H1 (cell line): ENCODE results near the gene ERO1B. TPM values are rescaled to one million over a fixed set of nuclear protein-coding genes. Genes with fewer than 3 reads are reported as not detected.

Experiments used
- CTCF ChIA-PET: fragments of 300-600 bp; sonication (Branson Sonifier 250); formaldehyde crosslinking; loops from one replicate; lab custom pipeline; 2021; ENCODE audit not compliant: partially characterized antibody; lab: Charles Lee
- POLR2A ChIA-PET: fragments of 300-600 bp; sonication (Branson Sonifier 250); formaldehyde crosslinking; loops from one replicate; lab custom pipeline; 2021; ENCODE audit warnings: inconsistent platforms; ENCODE audit not compliant: partially characterized antibody; lab: Charles Lee
- DNase-seq, 2 experiments: peaks; one replicate each; pipeline versions ENCODE4 v3.0.0 to v3.0.0-alpha.2; 2010 to 2022; ENCODE audit warnings: low spot score in 2 of 2, low read depth in 1 of 2, mixed read lengths in 1 of 2
- FAIRE-seq: peaks from 2 replicates; lab custom pipeline; 2011; peaks lifted over from hg19 to GRCh38; lab: Jason Lieb, UNC
- H2AFZ ChIP-seq: 2 replicates; pipeline ENCODE4 v1.8.1; 2012; ENCODE audit warnings: low read length, inconsistent platforms
- H2AK5ac ChIP-seq: 2 replicates; pipeline ENCODE4 v1.6.1; 2013; ENCODE audit warnings: low read depth, low read length
- H2BK120ac ChIP-seq: replicated peaks from 2 replicates; pipeline ENCODE3; 2013; ENCODE audit warnings: low read depth, low read length, inconsistent platforms
- H2BK12ac ChIP-seq: 2 replicates; pipeline ENCODE4 v1.6.1; 2013; ENCODE audit warnings: low read depth, low read length
- H2BK15ac ChIP-seq: 2 replicates; pipeline ENCODE4 v1.6.1; 2013; ENCODE audit warnings: low read length
- H2BK20ac ChIP-seq: 2 replicates; pipeline ENCODE4 v1.6.1; 2013; ENCODE audit warnings: low read length
- H2BK5ac ChIP-seq: 2 replicates; pipeline ENCODE4 v1.6.1; 2013; ENCODE audit warnings: low read depth, low read length
- H3K14ac ChIP-seq: 2 replicates; pipeline ENCODE4 v1.6.1; 2013; ENCODE audit warnings: inconsistent platforms; ENCODE audit not compliant: insufficient read length
- H3K18ac ChIP-seq: 2 replicates; pipeline ENCODE4 v1.6.1; 2013; ENCODE audit warnings: low read length; ENCODE audit errors: extremely low read depth
- H3K23ac ChIP-seq: 2 replicates; pipeline ENCODE4 v1.6.1; 2013; ENCODE audit warnings: inconsistent platforms; ENCODE audit not compliant: insufficient read length
- H3K23me2 ChIP-seq: 2 replicates; pipeline ENCODE4 v1.6.1; 2013; ENCODE audit warnings: low read depth, low read length
- H3K27ac ChIP-seq: 2 replicates; pipeline ENCODE4 v1.6.1; 2011; ENCODE audit warnings: low read depth, low read length, inconsistent platforms
- H3K27me3 ChIP-seq, 4 experiments: replicated peaks in 1 of 4; 1 replicate in 1 of 4; 2 replicates in 3 of 4; pipeline versions ENCODE4 v1.6.1 to v1.8.1; 2011 to 2013; ENCODE audit warnings: low read length in 3 of 4, mild to moderate bottlenecking in 3 of 4, inconsistent platforms in 2 of 4, mixed read lengths in 2 of 4, moderate library complexity in 1 of 4; ENCODE audit not compliant: control insufficient read depth in 3 of 4, insufficient read depth in 3 of 4; ENCODE audit errors: extremely low read depth in 1 of 4
- H3K36me3 ChIP-seq, 4 experiments: 2 replicates each; pipeline versions ENCODE4 v1.6.1 to v1.8.1; 2011 to 2013; ENCODE audit warnings: mild to moderate bottlenecking in 4 of 4, low read length in 3 of 4, moderate library complexity in 2 of 4, control low read depth in 1 of 4, inconsistent platforms in 1 of 4; ENCODE audit not compliant: insufficient read depth in 4 of 4, control insufficient read depth in 2 of 4
- H3K4ac ChIP-seq: replicated peaks from 2 replicates; pipeline ENCODE3; 2013; ENCODE audit warnings: low read length, low read depth, mixed read lengths, inconsistent platforms; ENCODE audit not compliant: insufficient read length
- H3K4me1 ChIP-seq, 4 experiments: replicated peaks in 1 of 4; 1 replicate in 1 of 4; 2 replicates in 3 of 4; pipeline versions ENCODE4 v1.6.1 to v1.8.1; 2011 to 2013; ENCODE audit warnings: low read length in 3 of 4, inconsistent platforms in 2 of 4, mixed read lengths in 1 of 4; ENCODE audit not compliant: insufficient read depth in 4 of 4, control insufficient read depth in 3 of 4
- H3K4me2 ChIP-seq, 2 experiments: 2 replicates each; pipeline versions ENCODE4 v1.6.1 to v1.8.1; 2011 to 2013; ENCODE audit warnings: low read depth in 2 of 2, low read length in 2 of 2, control low read depth in 1 of 2, inconsistent platforms in 1 of 2, mild to moderate bottlenecking in 1 of 2; ENCODE audit not compliant: insufficient read depth in 1 of 2
- H3K4me3 ChIP-seq, 4 experiments: fragments of 200-600, 300-600 bp in 1 of 4; sonication (generic), shearing (Covaris generic), sonication (Bioruptor Twin) in 1 of 4; 2 replicates each; pipeline versions ENCODE4 v1.5.1 to v1.8.1; 2011 to 2016; ENCODE audit warnings: low read length in 4 of 4, low read depth in 3 of 4, control low read depth in 2 of 4, inconsistent platforms in 2 of 4, mild to moderate bottlenecking in 2 of 4, mixed read lengths in 1 of 4, moderate library complexity in 1 of 4; ENCODE audit not compliant: insufficient read depth in 2 of 4; ENCODE audit errors: extremely low read depth in 1 of 4
- H3K56ac ChIP-seq: replicated peaks from 2 replicates; pipeline ENCODE3; 2013; ENCODE audit warnings: low read depth, mild to moderate bottlenecking, mixed read lengths, low read length, inconsistent platforms; ENCODE audit not compliant: insufficient read length
- H3K79me1 ChIP-seq: 2 replicates; pipeline ENCODE4 v1.6.1; 2013; ENCODE audit warnings: low read depth, low read length, control low read depth
- H3K79me2 ChIP-seq, 2 experiments: 2 replicates each; pipeline versions ENCODE4 v1.6.1 to v1.8.1; 2012 to 2013; ENCODE audit warnings: low read length in 2 of 2, mild to moderate bottlenecking in 2 of 2, inconsistent platforms in 1 of 2; ENCODE audit not compliant: insufficient read depth in 2 of 2, control insufficient read depth in 1 of 2
- H3K9ac ChIP-seq, 4 experiments: replicated peaks in 1 of 4; 1 replicate in 1 of 4; 2 replicates in 3 of 4; pipeline versions ENCODE4 v1.6.1 to v1.8.1; 2011 to 2013; ENCODE audit warnings: low read depth in 3 of 4, low read length in 3 of 4, control low read depth in 2 of 4, mild to moderate bottlenecking in 2 of 4, moderate library complexity in 2 of 4, inconsistent platforms in 1 of 4; ENCODE audit errors: extremely low read depth in 1 of 4
- H3K9me3 ChIP-seq, 2 experiments: 2 replicates each; pipeline versions ENCODE4 v1.6.1 to v1.8.1; 2012 to 2013; ENCODE audit warnings: mild to moderate bottlenecking in 2 of 2, moderate library complexity in 2 of 2, control low read depth in 1 of 2, inconsistent platforms in 1 of 2, low read depth in 1 of 2, low read length in 1 of 2, mixed read lengths in 1 of 2; ENCODE audit not compliant: insufficient read depth in 2 of 2
- H4K20me1 ChIP-seq, 2 experiments: replicated peaks in 1 of 2; 2 replicates each; pipeline versions ENCODE3 to v1.8.1; 2011 to 2013; ENCODE audit warnings: inconsistent platforms in 2 of 2, low read length in 2 of 2, mild to moderate bottlenecking in 1 of 2; ENCODE audit not compliant: insufficient read depth in 2 of 2, control insufficient read depth in 1 of 2
- H4K5ac ChIP-seq: 2 replicates; pipeline ENCODE4 v1.6.1; 2013; ENCODE audit warnings: low read length, low read depth, mixed read lengths, inconsistent platforms; ENCODE audit not compliant: insufficient read length
- H4K8ac ChIP-seq: 2 replicates; pipeline ENCODE4 v1.8.0; 2013; ENCODE audit warnings: mild to moderate bottlenecking, moderate library complexity, low read length, inconsistent platforms; ENCODE audit not compliant: insufficient read depth; ENCODE audit errors: extremely low read depth
- H4K91ac ChIP-seq: replicated peaks from 2 replicates; pipeline ENCODE3; 2013; ENCODE audit warnings: low read length, mixed read lengths, inconsistent platforms; ENCODE audit not compliant: insufficient read length
- EZH2 ChIP-seq: fragments of 200-600 bp; sonication (generic); IDR thresholded peaks from 2 replicates; pipeline ENCODE4 v1.7.1; 2012; ENCODE audit warnings: low read depth, mild to moderate bottlenecking, moderate library complexity, low read length, inconsistent platforms; ENCODE audit not compliant: severe bottlenecking
- SIN3A ChIP-seq, 2 experiments: IDR thresholded peaks in 1 of 2; conservative IDR thresholded peaks in 1 of 2; 2 replicates each; pipeline ENCODE4 v1.6.1; 2011 to 2012; ENCODE audit warnings: low read length in 2 of 2, improper control_type of control experiment in 1 of 2, low read depth in 1 of 2, mild to moderate bottlenecking in 1 of 2
- WGBS, 2 experiments: shearing (Covaris generic) in 1 of 2; methylation state at CpG; one replicate each; pipeline versions ENCODE4 v1.1.6 to v1.1.7; 2013 to 2015; ENCODE audit warnings: low lambda C conversion rate in 2 of 2, mixed read lengths in 2 of 2, inconsistent platforms in 1 of 2, low coverage in 1 of 2, missing lambda C conversion rate in 1 of 2; ENCODE audit not compliant: insufficient replicate concordance in 2 of 2, insufficient coverage in 1 of 2, insufficient read length in 1 of 2; ENCODE audit errors: extremely low coverage in 1 of 2, missing lambda C conversion rate in 1 of 2; 5-methylcytosine and 5-hydroxymethylcytosine counted together
- polyA plus RNA-seq, 7 experiments: library from polyadenylated mRNA; depleted of rRNA in 3 of 7; stranded (reverse) in 5 of 7; unstranded in 2 of 7; fragments of >200 nt in 5 of 7; fragments of 200-250 nt in 2 of 7; gene quantifications; 1 replicate in 5 of 7; 2 replicates in 1 of 7; 4 replicates in 1 of 7; pipeline versions ENCODE4 v1.2.1 to v1.2.3, GENCODE V29; 2011 to 2013; ENCODE audit warnings: missing spikeins in 2 of 7, mixed read lengths in 2 of 7
- total RNA-seq: library from RNA; stranded (reverse); fragmentation: NEBNext Ultra II Directional; extraction: Animal tissue kit (Norgen Biotek cat#: 25700); gene quantifications from 2 replicates; pipeline ENCODE4 v1.2.1, GENCODE V29; 2021

Gene ERO1B
- total and polyA plus RNA-seq, 2 of the 8 experiments (the other 6 are each of a cell fraction or from before 2014, with no cell fraction given) = 0.74 to 5.6 TPM

GRCh38 chr1:236282425-236282716 lies 613 bp upstream of the ERO1B start:
- FAIRE-seq = no peak
- H3K27ac ChIP-seq = 0 out of 2 replicates have a peak overlapping the region, but pooled peaks have one; percentile 18
- CTCF ChIA-PET = interaction anchor here (0.9 to 1.5 kb wide), 4 partner anchors 109 to 178 kb away, joined by 3 to 5 read pairs (median 4); no protein-coding TSS in a partner anchor

More at GRCh38 chr1:236282425-236282716, 613 bp upstream of the ERO1B start:
- POLR2A ChIA-PET = interaction anchor here (0.6 to 1.7 kb wide), 11 partner anchors 10 to 591 kb away, joined by 3 to 5 read pairs (median 3); no protein-coding TSS in a partner anchor
- TF ChIP-seq SIN3A (conservative IDR thresholded peaks at IDR 0.05 in 1 of 2, IDR thresholded peaks at IDR 0.05 in 1 of 2; ENCODE audit: low read depth in 1 of 2, low read length in 2 of 2) (0 out of 4 replicates have a peak, but pooled peaks of 1 of the 2 experiments have one; percentile 1), EZH2 (no peak)
- TF ChIP-seq, all 59 proteins: peak for 1
- no peaks in the 10 kb centered on the region for H3K36me3 ChIP-seq
- peaks cover 3 to 11% (median 7%) of the 10 kb centered on the region in 4 experiments for H3K27me3 ChIP-seq
- no peak for DNase-seq
- no peak overlapping the region for H3K4ac ChIP-seq
- H4K5ac ChIP-seq = no peak overlapping the region
- H2BK5ac ChIP-seq = no peak overlapping the region
- H2BK20ac ChIP-seq = no peak overlapping the region
- no peaks in the 10 kb centered on the region for H3K79me2 ChIP-seq
- H4K8ac ChIP-seq = no peak overlapping the region
- H3K56ac ChIP-seq = no peak overlapping the region
- whole genome bisulfite sequencing, 2 experiments = 26% methylated on average over 7 of the region's 7 CpGs; no CpG with 5 or more reads in 1 of the 2 experiments
- H3K23ac ChIP-seq = no peak overlapping the region
- H3K14ac ChIP-seq = peak overlapping the region; percentile 93
- H3K79me1 ChIP-seq = no peaks in the 10 kb centered on the region
- no peak overlapping the region for H4K91ac ChIP-seq
- H3K18ac ChIP-seq = no peak overlapping the region
- H2BK120ac ChIP-seq = no peak overlapping the region
- H3K4me3 ChIP-seq = peak overlapping the region; percentile 49 to 79 (median 60)
- peaks cover 11% of the 10 kb centered on the region; the same call in 1 of the 2 replicates for H3K23me2 ChIP-seq
- H2AK5ac ChIP-seq = no peak overlapping the region
- no peaks in the 10 kb centered on the region for H3K9me3 ChIP-seq
- peak overlapping the region; percentile 66 for H2AFZ ChIP-seq
- no peaks in the 10 kb centered on the region for H4K20me1 ChIP-seq
- peak overlapping the region in 3 of 4 experiments; percentile 69 to 75 (median 70); a peak in 6 of 7 replicates for H3K9ac ChIP-seq
- peak overlapping the region; percentile 70 to 95 for H3K4me2 ChIP-seq
- H3K4me1 ChIP-seq = peaks cover 0 to 6% (median 3%) of the 10 kb centered on the region in 4 experiments; a peak in 2 of 7 replicates
- no peak overlapping the region for H2BK15ac ChIP-seq
- H2BK12ac ChIP-seq = no peak overlapping the region
